Measurements from ENCODE around the gene HYCC1.

Gene HYCC1

GRCh38 chr7:23016345-23017253, 2.7 kb upstream of the HYCC1 start:
- DNase-seq = no peak

GRCh38 chr7:23014681-23015080, 751 bp upstream of the HYCC1 start:
- DNase-seq = no peak

- peak; percentile 35 for DNase-seq
These were observed 819 bp downstream of the HYCC1 start for GRCh38 chr7:23012908-23013714.

GRCh38 chr7:23012186-23012585, 1.7 kb downstream of the HYCC1 start:
- no peak for DNase-seq

- no peak for DNase-seq
These were observed 2.6 kb downstream of the HYCC1 start for GRCh38 chr7:23011222-23011924.

- DNase-seq = no peak
These were observed 4.6 kb downstream of the HYCC1 start for GRCh38 chr7:23009303-23009702.

GRCh38 chr7:23004247-23004520, 9.7 kb downstream of the HYCC1 start:
- no peak for DNase-seq

GRCh38 chr7:23003505-23004246, 10.3 kb downstream of the HYCC1 start:
- DNase-seq = no peak

- no peak for DNase-seq
These were observed 11.2 kb downstream of the HYCC1 start for GRCh38 chr7:23002698-23003097.

GRCh38 chr7:23001610-23002009, 12.3 kb downstream of the HYCC1 start:
- no peak for DNase-seq

- DNase-seq = no peak
These were observed 13.2 kb downstream of the HYCC1 start for GRCh38 chr7:23000597-23001360.

GRCh38 chr7:22998519-22998896, 15.4 kb downstream of the HYCC1 start:
- no peak for DNase-seq

- DNase-seq = no peak
These were observed 15.9 kb downstream of the HYCC1 start for GRCh38 chr7:22997871-22998518.

- DNase-seq = no peak
These were observed 17.5 kb downstream of the HYCC1 start for GRCh38 chr7:22996470-22996869.

GRCh38 chr7:22995011-22995410, 18.9 kb downstream of the HYCC1 start:
- no peak for DNase-seq

GRCh38 chr7:22992874-22993840, 20.8 kb downstream of the HYCC1 start:
- DNase-seq = no peak

- no peak for DNase-seq
These were observed 23.4 kb downstream of the HYCC1 start for GRCh38 chr7:22990588-22990949.

GRCh38 chr7:22989643-22990587, 24.0 kb downstream of the HYCC1 start:
- no peak for DNase-seq

- DNase-seq = no peak
These were observed 28.5 kb downstream of the HYCC1 start for GRCh38 chr7:22985436-22985835.

All from SHP77 treated with DMSO at 0.1 percent for 48 hours (cell line).